ENCODE measurements around the gene OR2M3.

DNA sequence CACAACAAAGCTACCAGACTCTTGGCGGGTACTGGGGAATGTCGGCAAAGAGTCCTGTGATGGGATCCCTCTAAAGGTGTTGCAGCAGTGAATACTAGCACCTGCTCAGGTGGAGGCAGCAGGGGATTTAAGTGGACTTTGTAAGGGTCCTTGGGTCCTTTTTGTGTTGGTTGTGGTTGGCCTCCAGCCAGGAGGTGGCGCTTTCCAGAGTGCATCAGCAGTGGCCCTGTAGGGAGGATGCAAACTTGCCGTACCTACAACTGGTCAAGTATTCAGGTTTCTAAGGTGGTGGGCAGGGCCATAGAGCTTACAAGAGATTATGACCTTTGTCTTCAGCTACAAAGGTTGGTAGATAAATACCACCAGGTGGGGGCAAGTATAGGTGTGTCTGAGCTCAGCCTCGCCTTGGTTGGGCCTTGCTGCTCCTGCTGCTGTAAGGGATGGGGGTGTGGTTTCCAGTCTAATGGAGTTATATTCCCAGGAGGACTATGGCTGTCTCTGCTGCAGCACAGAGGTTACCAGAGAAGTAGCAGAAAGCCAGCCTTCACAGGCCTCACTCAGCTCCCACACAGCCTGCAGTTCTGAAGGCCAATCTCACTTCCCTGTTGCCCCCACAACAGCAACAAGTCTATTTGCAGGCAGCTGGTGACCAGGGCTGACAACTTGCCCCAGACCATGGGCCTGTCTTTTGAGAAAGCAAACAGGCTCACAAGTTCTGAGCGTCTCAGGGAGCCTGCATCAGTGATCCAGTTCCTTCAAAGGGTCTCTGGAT is 44.8 kb upstream of the OR2M3 start:
- TF ChIP-seq GATA2 (IDR thresholded peaks at IDR 0.05; ENCODE audit: low read depth, low read length) (no peak), GATA3 (IDR thresholded peaks at IDR 0.05; ENCODE audit: low read depth, low read length) (no peak)
